ENCODE results near the gene FAM20C.

DNA sequence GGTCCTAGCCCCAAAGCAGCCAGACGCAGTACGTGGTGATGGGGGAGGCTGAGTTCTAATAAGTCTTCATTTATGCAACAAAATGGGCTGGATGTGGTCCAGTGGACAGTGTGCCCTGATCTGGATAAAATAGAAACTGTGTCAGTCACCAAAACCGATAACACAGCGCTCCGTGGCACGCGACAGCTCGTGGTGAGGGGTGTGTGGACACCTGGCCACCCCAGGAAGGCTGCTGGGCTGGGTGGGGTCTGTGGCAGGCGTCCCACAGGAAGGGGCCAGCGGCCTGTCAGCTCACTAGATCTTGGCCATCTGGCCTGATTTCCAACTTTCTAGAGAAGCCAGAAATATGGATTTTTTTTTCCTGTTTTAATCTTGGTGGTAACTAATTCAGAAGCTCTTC lies 17.0 kb downstream of the FAM20C start:
- TF ChIP-seq GATA2 (IDR thresholded peaks at IDR 0.05; ENCODE audit: low read depth, low read length) (no peak), GATA3 (IDR thresholded peaks at IDR 0.05; ENCODE audit: low read depth, low read length) (no peak)
